DMS53 treated with DMSO at 0.1 percent for 48 hours (cell line): ENCODE measurements around the gene HSPB3.
A peak's percentile ranks its signal among the peaks of the same experiment; 100 is the strongest.
"Not testable (repeated sequence)": the region's sequence is repeated elsewhere in the genome, so short reads cannot be mapped to it uniquely, and the experiment has no call there.

ENCODE experiments used
- DNase-seq: peaks from one replicate; lab custom pipeline; 2025; ENCODE audit not compliant: unreplicated experiment; lab: John Stamatoyannopoulos, UW

The HSPB3 gene, protein sequence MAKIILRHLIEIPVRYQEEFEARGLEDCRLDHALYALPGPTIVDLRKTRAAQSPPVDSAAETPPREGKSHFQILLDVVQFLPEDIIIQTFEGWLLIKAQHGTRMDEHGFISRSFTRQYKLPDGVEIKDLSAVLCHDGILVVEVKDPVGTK

DNA sequence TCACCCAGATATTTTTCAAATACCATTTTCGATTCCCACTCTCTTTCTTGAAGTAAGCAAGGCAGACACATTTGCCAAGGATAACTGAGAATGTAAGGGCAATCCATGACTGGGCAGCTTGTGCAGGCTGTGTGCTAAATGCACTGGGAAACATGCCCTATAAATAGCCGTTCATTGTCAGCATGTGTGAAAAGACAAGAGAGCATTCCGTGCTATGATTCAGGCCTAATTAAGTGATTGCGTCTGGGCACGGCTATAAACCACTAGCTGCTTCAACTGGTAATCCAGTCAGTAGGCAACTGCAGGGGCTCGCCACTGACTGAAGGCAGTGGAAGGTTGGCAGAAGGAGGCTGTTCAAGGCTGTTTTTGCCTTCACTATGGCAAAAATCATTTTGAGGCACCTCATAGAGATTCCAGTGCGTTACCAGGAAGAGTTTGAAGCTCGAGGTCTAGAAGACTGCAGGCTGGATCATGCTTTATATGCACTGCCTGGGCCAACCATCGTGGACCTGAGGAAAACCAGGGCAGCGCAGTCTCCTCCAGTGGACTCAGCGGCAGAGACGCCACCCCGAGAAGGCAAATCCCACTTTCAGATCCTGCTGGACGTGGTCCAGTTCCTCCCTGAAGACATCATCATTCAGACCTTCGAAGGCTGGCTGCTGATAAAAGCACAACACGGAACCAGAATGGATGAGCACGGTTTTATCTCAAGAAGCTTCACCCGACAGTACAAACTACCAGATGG lies at the start of gene HSPB3:
HSPB3 (plus strand) TSS at position 287 of the 745 bp plus-strand sequence; CDS start at position 378, 91 bp downstream.
- DNase-seq = no peak

DNA sequence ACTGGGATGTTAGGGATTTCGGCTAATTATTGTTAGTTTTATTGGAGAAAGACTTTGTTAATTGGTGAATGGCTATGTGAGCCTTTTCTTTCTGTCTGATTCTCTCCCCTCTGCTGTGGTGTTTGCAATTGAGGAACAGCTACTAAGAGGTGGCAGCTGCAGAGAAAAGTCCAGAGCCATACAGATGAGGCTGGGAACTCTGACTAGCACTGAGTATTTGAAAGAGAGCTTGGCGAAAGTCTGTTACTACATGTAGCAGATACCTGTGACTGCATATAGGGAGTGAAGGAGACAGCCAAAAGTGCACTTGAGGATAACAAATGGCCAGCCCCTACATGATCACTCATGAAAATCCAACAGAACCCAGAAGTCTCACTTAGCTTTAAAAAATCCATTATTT lies 44.3 kb upstream of the HSPB3 start:
- DNase-seq = no peak

DNA sequence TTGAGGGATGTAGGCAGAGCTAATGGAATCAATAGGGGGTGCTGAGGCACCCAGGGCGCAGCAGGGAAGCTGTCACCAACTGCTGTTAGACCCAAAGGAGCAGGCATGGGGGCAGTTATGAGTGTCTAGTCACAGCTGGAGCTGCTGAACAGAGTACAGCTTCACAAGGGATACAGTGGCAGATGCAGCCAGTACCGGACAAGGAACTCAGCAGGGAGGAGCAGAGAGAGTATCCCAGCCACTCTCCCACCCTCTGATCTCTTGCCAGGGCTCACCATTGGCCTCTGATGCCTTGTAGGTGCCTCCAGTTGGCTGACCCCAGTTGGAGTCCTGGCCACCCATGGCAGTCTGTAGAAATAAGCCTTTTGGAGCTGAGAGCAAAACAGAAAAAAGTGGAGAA lies 42.6 kb upstream of the HSPB3 start:
- DNase-seq = no peak

DNA sequence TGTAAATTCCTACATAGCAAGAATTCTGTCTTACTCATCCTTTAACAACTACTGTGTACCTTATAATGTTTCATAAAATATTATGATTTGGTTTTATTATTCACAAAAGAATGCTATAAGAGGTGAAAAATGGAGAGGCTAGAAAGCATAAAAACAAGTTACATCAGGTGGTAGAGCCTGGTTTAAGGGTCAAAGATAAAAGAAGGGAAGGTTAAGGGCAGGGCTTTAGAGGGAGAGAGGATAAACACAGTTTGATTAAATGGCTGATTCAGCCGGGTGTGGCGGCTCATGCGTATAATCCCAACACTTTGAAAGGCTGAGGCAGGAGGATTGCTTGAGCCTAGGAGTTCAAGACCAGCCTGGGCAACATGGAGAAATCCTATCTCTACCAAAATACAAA lies 40.4 kb upstream of the HSPB3 start:
- DNase-seq = no peak

DNA sequence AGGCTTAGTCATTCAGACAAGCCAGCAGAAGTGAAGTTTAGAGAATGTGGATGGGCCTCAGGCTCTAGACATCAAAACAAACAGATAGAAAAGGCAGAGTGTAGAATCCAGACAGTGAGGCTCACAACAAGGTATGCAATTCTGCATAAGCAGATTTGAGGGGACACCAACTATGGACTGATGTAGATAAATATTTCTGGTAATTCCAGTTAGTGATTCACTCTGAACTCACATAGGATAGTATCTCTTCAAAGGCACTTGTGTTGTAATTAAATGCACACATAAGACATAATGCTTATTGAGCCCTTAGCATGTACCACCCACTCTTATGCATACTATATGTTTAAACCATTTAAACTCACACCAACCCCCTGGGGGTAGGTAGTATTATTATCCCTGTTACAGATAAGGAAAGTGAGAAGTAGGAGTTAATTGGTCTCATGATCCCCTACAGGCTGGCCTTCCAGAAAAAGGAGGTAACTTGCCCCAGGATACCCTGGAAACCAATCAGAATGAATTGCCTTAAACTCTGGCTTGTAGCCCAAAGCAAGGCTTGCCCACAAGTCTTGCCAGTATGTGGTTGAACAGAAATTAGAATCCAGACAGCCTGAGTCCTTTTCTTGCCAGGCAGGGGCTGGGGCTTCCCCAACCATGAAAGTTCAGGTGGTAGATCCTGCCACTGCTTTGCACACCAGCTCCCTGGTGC lies 39.5 kb upstream of the HSPB3 start:
- DNase-seq = no peak

DNA sequence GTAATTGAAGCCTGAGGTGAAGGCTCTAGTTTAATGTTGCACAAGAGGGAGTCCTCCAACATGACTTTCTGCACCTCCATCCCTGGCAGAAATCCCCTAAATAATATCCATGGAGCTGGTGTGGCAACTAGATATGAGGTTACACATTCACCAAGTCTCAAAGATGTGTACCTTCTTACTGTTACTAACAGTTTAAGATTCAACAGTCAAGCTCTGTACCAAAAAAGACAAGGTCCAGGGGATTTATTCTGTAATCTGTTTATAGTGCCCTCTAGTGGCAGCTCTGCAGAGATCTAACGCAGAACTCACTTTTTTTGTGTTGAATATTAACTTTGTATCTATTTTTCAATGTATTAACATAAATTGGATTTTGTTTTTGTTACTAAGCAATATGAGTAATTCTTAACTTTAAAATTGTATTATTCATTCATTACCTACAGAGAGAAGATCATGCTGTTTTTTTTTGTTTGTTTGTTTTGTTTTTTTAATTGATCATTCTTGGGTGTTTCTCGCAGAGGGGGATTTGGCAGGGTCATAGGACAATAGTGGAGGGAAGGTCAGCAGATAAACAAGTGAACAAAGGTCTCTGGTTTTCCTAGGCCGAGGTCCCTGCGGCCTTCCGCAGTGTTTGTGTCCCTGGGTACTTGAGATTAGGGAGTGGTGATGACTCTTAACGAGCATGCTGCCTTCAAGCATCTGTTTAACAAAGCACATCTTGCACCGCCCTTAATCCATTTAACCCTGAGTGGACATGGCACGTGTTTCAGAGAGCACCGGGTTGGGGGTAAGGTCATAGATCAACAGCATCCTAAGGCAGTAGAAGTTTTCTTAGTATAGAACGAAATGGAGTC lies 35.7 kb upstream of the HSPB3 start:
- peak; percentile 51 for DNase-seq

DNA sequence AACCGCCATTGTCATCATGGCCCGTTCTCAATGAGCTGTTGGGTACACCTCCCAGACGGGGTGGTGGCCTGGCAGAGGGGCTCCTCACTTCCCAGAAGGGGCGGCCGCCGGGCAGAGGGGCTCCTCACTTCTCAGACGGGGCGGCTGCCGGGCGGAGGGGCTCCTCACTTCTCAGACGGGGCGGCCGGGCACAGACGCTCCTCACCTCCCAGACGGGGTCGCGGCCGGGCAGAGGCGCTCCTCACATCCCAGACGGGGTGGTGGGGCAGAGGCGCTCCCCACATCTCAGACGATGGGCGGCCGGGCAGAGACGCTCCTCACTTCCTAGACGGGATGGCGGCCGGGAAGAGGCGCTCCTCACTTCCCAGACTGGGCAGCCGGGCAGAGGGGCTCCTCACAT lies 35.0 kb upstream of the HSPB3 start:
- not testable (repeated sequence) for DNase-seq

DNA sequence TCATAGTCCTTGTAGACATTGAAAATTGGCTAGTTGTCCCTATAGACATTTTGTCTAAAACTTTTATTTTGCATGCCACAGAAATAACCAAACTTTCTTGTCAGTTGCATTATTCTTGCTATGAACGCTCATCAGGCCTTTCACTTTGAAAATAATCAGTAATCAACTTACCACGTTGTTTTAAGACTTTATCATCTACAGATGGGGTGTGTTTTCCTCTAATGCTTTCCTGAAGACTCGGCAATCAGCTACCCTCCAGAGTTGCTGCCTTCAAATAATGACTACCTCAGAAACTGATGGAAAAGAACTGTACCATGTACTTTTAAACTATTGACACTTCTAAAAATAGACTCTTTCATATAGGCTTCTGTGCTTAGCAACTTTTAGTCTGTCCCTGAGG lies 33.5 kb upstream of the HSPB3 start:
- DNase-seq = no peak

DNA sequence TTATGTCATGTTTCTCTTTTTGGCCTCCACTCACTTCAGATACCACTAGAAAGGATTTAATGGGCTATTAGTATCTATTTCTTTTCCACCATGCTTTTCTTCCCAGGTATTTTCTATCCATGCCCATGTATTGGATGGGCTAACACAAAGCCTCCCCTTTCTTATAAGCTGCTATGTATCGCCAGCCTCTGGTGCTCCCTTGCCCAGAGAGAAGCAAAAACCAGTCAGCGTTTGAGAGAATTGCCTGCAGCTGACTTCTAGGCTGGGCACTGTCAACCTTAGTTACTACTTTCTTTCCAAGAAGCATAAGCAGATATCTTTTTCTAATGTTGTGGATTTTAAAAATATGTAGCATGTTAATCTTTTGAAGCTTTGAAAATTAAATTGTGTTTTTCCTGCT lies 30.2 kb upstream of the HSPB3 start:
- DNase-seq = no peak

DNA sequence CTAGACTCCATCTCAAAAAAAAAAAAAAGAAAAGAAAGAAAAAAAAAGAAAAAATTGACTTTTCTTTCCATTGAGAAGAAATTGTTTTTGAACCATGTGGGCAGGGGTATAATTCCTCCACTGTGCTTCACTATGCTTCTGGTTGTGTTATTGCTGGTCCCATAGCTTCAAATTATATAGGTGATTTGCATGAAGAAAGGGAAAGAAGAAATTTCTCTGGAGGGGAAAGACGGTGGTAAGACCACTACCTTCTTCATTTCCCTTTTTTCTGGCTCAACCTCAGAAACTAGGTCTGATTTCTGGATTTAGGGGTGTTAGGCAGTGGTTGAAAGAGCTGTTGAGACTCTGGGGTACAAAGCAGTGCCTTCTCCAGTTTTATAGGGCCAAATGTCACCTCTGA lies 29.3 kb upstream of the HSPB3 start:
- no peak for DNase-seq

DNA sequence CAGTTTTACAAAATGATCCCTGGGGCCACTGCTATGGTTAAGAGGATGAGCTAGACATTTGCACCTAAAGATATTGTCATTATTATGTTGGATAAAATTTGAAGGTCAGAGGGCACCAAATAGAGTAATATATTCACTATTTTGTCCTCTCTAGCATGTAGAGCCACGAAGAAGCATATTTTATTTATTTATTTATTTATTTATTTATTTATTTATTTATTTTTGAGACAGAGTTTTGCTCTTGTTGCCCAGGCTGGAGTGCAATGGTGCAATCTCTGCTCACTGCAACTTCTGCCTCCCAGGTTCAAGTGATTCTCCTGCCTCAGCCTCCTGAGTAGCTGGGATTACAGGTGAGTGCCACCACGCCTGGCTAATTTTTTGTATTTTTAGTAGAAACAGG lies 20.8 kb upstream of the HSPB3 start:
- DNase-seq = not testable (repeated sequence)

DNA sequence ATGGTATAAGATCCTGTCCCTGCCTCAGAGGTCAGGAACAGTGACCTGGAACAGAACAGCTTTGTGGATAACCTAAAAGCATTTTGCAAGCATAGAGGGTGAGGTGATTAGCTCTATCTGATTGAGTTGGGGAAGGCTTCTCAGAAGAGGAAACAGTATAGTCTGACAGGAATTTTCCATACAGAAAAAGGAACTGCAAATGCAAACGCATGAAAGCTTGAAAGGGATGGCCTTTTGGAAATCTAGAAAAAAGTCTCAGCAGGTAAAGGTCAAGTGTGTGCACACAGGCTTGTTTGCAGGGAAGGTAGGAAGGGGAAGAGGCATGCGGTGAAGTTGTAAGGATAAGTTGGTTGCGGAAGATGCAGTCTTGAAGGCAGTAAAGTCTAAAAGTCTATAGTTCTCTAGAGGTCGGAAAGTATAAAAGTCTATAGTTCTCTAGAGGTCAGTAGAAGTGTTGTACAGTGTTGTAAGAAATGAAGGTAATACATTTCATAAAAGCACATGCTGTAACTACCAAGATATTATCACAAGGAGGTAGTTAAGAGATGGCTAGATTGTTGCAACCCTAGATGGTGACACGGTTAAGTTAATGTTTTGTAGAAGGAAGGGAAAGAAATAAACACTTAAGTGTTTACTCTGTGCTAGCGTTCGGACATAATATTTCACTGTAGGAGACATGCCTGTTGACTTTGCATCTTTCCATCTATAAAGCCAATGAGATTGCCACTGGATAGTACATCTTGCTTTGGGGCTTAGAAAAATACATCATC lies 16.7 kb upstream of the HSPB3 start:
- no peak for DNase-seq

DNA sequence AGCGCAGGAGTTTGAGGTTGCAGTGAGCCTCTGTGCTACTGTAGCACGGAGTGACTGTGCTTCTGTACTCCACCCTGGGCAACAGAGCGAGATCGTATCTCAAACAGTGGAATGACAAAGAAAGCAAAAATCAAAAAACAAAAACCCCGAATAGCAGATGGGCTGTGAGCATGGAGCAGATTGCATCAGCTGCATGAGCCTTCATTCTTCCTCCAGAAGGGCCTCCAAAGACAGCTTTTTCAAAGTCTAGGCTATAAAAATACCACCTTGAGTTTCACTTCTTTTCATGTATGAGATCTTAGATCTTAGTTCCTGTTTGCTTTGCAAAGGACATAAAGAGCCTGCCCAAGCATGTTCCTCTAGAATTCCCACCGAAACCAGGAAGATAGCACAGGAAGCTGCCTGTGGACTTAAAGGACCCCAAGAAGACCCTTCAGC lies 15.0 kb upstream of the HSPB3 start:
- DNase-seq = no peak

DNA sequence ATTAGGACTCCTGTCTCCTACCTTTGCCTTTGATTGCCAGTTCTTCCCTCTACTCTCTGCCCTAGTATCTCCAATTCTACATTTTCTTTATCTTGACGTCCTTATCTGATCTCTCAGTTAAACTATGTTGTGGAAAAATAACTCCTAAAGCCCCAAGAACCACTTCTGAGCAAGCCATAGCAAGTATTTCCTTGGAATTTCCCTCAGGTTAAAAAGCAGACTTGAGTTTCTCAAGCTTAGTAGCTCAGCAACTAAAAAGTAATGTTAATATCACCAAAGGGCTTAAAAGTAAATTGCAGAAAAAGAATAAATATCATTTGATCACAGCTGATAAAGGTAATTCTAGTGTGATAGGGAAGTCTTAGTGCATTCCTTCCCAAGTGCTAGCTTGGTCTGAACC lies 13.2 kb upstream of the HSPB3 start:
- no peak for DNase-seq

DNA sequence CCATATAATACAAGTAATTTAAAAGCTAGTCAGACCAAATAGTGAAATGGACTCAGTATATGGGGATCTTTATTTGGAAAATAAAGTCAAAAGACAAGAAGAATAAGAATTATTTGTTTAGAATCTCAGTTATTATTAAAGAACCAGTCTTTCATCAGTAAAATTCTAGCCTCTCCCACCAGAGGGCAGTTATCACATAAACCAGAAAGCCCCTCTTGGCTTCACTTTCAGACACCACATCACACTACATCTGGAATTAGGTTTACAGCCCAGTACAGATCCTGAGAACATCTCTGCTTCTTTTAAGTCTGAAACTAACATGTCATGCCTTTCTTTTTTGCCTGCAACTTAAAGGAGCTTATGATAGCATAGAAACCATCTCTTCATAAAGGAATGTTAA lies 12.2 kb upstream of the HSPB3 start:
- DNase-seq = no peak

DNA sequence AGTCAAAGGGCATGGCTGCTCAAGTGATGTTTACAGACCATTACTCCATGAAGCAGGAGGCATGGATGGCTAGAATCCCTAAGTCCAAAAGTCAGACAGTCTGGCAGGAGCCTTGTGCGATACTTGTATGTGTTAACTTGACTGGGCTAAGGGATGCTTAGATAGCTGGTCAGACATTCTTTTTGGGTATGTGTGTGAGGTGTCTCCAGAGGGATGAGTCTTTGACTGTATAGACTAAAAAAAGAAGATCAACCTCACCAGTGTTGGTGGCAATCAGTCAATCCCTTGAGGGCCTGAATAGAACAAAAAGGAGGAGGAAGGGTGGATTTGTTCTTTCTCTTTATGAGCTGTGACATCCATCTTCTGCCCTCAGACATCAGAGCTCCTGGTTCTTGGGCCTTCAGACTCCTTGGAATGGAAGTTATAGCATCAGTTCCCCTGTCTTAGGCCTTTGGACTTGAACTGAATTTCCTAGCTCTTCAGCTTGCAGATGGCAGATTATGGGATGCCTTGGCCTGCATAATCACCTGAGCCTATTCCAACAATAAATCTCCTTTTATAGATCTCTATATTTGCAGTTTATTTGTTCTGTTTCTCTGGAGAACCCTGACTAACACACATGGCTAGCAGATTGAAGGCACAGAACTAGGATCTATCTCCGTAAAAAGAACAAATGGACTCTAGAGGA lies 9.7 kb upstream of the HSPB3 start:
- no peak for DNase-seq

DNA sequence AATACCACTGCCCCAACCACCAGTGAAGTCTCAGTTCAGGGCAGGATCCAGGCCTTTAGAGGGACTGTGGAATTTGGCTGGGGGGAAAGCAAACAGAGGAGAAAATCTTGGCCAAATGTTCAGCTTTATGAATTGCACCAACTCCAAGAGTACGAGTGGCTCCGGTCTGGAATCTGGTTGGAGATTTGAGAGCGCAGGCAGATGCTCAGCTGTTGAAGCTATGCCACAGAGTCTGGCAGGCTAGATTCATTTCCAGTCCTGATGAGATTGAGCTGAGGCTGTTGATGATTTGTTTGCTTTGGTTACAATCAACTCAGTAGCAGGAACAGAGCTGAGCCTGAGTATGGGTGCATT lies 9.1 kb upstream of the HSPB3 start:
- DNase-seq = no peak

DNA sequence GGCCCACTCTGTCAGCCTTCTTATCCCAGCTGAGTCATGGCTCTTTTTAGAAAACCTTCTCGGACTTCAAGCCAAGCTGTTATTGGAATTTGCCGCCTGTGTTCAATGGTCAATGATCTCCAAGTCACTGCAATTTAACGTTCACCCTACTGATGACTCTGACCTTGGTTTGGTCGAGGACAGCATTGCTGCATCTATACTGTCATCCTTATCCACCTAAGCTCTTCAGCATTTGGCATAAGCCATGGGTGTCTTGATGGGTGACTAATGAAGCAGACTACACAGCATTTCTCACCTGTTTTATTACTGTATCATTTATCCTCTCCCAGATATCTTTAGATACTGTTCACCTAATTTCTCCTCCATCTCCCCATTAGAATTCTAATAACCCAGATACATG lies 5.6 kb upstream of the HSPB3 start:
- no peak for DNase-seq

DNA sequence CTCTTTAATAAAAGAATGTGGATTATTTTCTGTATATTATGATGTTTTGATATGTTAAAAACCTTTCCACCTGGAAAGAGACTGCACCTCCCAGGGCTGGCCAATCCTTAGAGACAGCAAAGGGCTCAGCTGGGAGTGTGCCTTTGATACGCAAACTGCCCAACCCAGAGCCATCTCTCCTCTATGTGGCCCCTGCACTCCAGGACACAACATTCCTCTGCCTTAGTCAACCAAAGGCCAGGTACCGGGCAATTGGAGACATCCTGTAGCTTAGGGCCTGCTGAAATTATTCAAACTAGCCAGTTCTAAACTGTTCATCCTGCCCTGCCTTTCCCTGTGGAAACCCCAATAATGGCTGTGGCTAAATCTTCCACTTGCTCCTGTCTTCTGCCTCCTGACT lies 5.0 kb upstream of the HSPB3 start:
- no peak for DNase-seq

DNA sequence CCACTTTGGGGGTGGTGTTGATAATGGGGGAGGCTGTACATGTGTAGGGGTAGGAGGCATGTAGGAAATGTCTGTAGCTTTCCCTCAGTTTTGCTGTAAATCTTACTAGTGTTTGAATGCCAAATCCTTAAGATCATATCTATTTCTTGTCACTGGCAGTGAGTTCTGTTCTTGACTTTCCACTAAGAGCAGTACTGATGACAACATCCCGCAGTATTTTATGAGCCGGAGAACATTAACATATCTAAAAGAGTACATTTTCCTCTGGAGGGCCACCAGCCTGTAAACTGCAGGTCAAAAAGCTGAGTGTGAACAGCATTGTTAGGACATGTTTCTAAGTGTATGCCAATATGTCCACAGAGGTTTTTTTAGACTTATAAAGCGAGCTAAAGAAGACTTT lies 2.5 kb upstream of the HSPB3 start:
- DNase-seq = no peak
